GM23338 (cell line): ENCODE data around the gene CCNQ.

Source experiments
- CTCF ChIP-seq, 2 experiments: fragments of 200-600 bp in 1 of 2; sonication (generic) in 1 of 2; conservative IDR thresholded peaks; 2 replicates each; pipeline versions ENCODE4 v1.5.1 to v1.6.1; 2016 to 2017; ENCODE audit warnings: antibody characterized with exemption in 2 of 2, low read depth in 2 of 2, mild to moderate bottlenecking in 2 of 2, moderate library complexity in 1 of 2
- POLR2AphosphoS5 ChIP-seq: IDR thresholded peaks from 2 replicates; pipeline ENCODE4 v1.6.1; 2016; ENCODE audit warnings: antibody characterized with exemption, low read depth

GRCh38 chrX:153600032-153600373 lies 1.1 kb upstream of the CCNQ start:
- TF ChIP-seq POLR2AphosphoS5: no peak
- TF ChIP-seq CTCF (conservative IDR thresholded peaks at IDR 0.05; ENCODE audit: low read depth in 2 of 2): no peak
